ENCODE results near the gene IZUMO1R.

- TF ChIP-seq CTCF (IDR thresholded peaks at IDR 0.05) (no peak), POLR2A (IDR thresholded peaks at IDR 0.05) (no peak)
Observed at GRCh38 chr11:94343495-94343894, 39.1 kb downstream of the IZUMO1R start.
